ENCODE measurements around the gene PGAP3. TPM values are rescaled to one million over a fixed set of nuclear protein-coding genes. Genes with fewer than 3 reads are reported as not detected.

The PGAP3 gene
- total and polyA plus RNA-seq, 8 donors, result 17.2 to 46.5 (median 39.5) TPM

- H3K27ac ChIP-seq, result peak overlapping the region in 1 of 2 donors; percentile 1
- H3K4me1 ChIP-seq, result peaks cover 27 to 76% of the 10 kb centered on the region in 2 donors
- H3K36me3 ChIP-seq, result no peaks in the 10 kb centered on the region
- no peaks in the 10 kb centered on the region for H3K9me3 ChIP-seq
- peak; percentile 12 for ATAC-seq
- intact Hi-C loops (cut with DNase I), result no loop called here
- H3K27me3 ChIP-seq, result no peaks in the 10 kb centered on the region
- DNase-seq, result no peak
- no peak for TF ChIP-seq CTCF (IDR thresholded peaks at IDR 0.05)
- H3K4me3 ChIP-seq, result no peak overlapping the region
These were observed 44.6 kb downstream of the PGAP3 start for GRCh38 chr17:39643271-39643670.

- Histone ChIP-seq H3K27ac (peak overlapping the region in 1 of 2 donors; percentile 37), H3K9me3 (no peaks in the 10 kb centered on the region), H3K4me1 (peaks cover 33 to 80% of the 10 kb centered on the region in 2 donors), H3K27me3 (no peaks in the 10 kb centered on the region), H3K36me3 (no peaks in the 10 kb centered on the region), H3K4me3 (no peak overlapping the region)
- ATAC-seq (no peak), DNase-seq (no peak)
- intact Hi-C loops (cut with DNase I), result no loop called here
- TF ChIP-seq CTCF (IDR thresholded peaks at IDR 0.05), result no peak
These were observed 45.4 kb downstream of the PGAP3 start for GRCh38 chr17:39642291-39643074.

- ATAC-seq (no peak), DNase-seq (no peak)
- H3K27me3 ChIP-seq, result no peaks in the 10 kb centered on the region
- peak overlapping the region in 1 of 2 donors; percentile 37 for H3K27ac ChIP-seq
- no peaks in the 10 kb centered on the region for H3K36me3 ChIP-seq
- H3K4me1 ChIP-seq, result peaks cover 33 to 80% of the 10 kb centered on the region in 2 donors
- TF ChIP-seq CTCF (IDR thresholded peaks at IDR 0.05), result no peak
- H3K4me3 ChIP-seq, result no peak overlapping the region
- intact Hi-C loops (cut with DNase I), result no loop called here
- no peaks in the 10 kb centered on the region for H3K9me3 ChIP-seq
These were observed 46.0 kb downstream of the PGAP3 start for GRCh38 chr17:39641883-39642282.

GRCh38 chr17:39641097-39641496 lies 46.8 kb downstream of the PGAP3 start:
- ATAC-seq (no peak), DNase-seq (no peak)
- no peak for TF ChIP-seq CTCF (IDR thresholded peaks at IDR 0.05)
- Histone ChIP-seq H3K36me3 (no peaks in the 10 kb centered on the region), H3K27ac (peak overlapping the region in 1 of 2 donors; percentile 5), H3K4me3 (no peak overlapping the region), H3K9me3 (no peaks in the 10 kb centered on the region), H3K4me1 (peaks cover 33 to 88% of the 10 kb centered on the region in 2 donors), H3K27me3 (no peaks in the 10 kb centered on the region)
- intact Hi-C loops (cut with DNase I), result no loop called here

GRCh38 chr17:39640591-39641031 lies 47.2 kb downstream of the PGAP3 start:
- ATAC-seq (no peak), DNase-seq (no peak)
- Histone ChIP-seq H3K27me3 (no peaks in the 10 kb centered on the region), H3K4me1 (peaks cover 33 to 92% of the 10 kb centered on the region in 2 donors), H3K9me3 (no peaks in the 10 kb centered on the region), H3K27ac (peak overlapping the region in 1 of 2 donors; percentile 5), H3K36me3 (no peaks in the 10 kb centered on the region), H3K4me3 (no peak overlapping the region)
- no peak for TF ChIP-seq CTCF (IDR thresholded peaks at IDR 0.05)
- intact Hi-C loops (cut with DNase I), result no loop called here

Data from left lung (tissue), 10 donors.